ENCODE results near the gene MANF.

MANF gene

GRCh38 chr3:51384726-51385473 is at the start of gene MANF:
TSS of gene MANF (plus strand) at chr3:51385291. CDS start at chr3:51385343, 52 bp downstream.
- peak; percentile 99 for DNase-seq (ENCODE audit: extremely low read depth, insufficient read length)

GRCh38 chr3:51336261-51336660 is 48.8 kb upstream of the MANF start:
- H3K36me3 ChIP-seq (ENCODE audit: control insufficient read depth, insufficient read depth, low read length) = no peaks in the 10 kb centered on the region
- H3K4me3 ChIP-seq (replicated peaks; ENCODE audit: low read depth, low read length) = no peak overlapping the region
- H3K27me3 ChIP-seq (replicated peaks; ENCODE audit: control insufficient read depth, insufficient read depth, low read length) = no peaks in the 10 kb centered on the region; the same call in 1 of the 2 replicates
- DNase-seq (ENCODE audit: extremely low read depth, insufficient read length) = no peak
- TF ChIP-seq CTCF (IDR thresholded peaks at IDR 0.05; ENCODE audit: insufficient read depth, low read length, poor library complexity, severe bottlenecking) = no peak

More at GRCh38 chr3:51384726-51385473, at the start of gene MANF:
- H3K27me3 ChIP-seq (replicated peaks; ENCODE audit: control insufficient read depth, insufficient read depth, low read length) = no peaks in the 10 kb centered on the region
- TF ChIP-seq CTCF (IDR thresholded peaks at IDR 0.05; ENCODE audit: insufficient read depth, low read length, poor library complexity, severe bottlenecking) = no peak
- peak within 1 kb of the TSS; percentile 90 for H3K4me3 ChIP-seq (replicated peaks; ENCODE audit: low read depth, low read length)
- peaks cover 18% of the 10 kb centered on the region for H3K36me3 ChIP-seq (ENCODE audit: control insufficient read depth, insufficient read depth, low read length)

GRCh38 chr3:51337666-51338065 is 47.4 kb upstream of the MANF start:
- no peak for DNase-seq (ENCODE audit: extremely low read depth, insufficient read length)
- H3K27me3 ChIP-seq (replicated peaks; ENCODE audit: control insufficient read depth, insufficient read depth, low read length) = no peaks in the 10 kb centered on the region; the same call in 1 of the 2 replicates
- TF ChIP-seq CTCF (IDR thresholded peaks at IDR 0.05; ENCODE audit: insufficient read depth, low read length, poor library complexity, severe bottlenecking) = no peak

GRCh38 chr3:51338632-51339031 is 46.5 kb upstream of the MANF start:
- no peak for TF ChIP-seq CTCF (IDR thresholded peaks at IDR 0.05; ENCODE audit: insufficient read depth, low read length, poor library complexity, severe bottlenecking)
- H3K4me3 ChIP-seq (replicated peaks; ENCODE audit: low read depth, low read length) = no peak overlapping the region
- no peaks in the 10 kb centered on the region; the same call in 1 of the 2 replicates for H3K27me3 ChIP-seq (replicated peaks; ENCODE audit: control insufficient read depth, insufficient read depth, low read length)
- no peaks in the 10 kb centered on the region for H3K36me3 ChIP-seq (ENCODE audit: control insufficient read depth, insufficient read depth, low read length)
- no peak for DNase-seq (ENCODE audit: extremely low read depth, insufficient read length)

More at GRCh38 chr3:51337666-51338065, 47.4 kb upstream of the MANF start:
- Histone ChIP-seq H3K36me3 (ENCODE audit: control insufficient read depth, insufficient read depth, low read length) (no peaks in the 10 kb centered on the region), H3K4me3 (replicated peaks; ENCODE audit: low read depth, low read length) (no peak overlapping the region)

GRCh38 chr3:51340013-51340829 is 44.9 kb upstream of the MANF start:
- H3K27me3 ChIP-seq (replicated peaks; ENCODE audit: control insufficient read depth, insufficient read depth, low read length) = no peaks in the 10 kb centered on the region; the same call in 1 of the 2 replicates
- no peak overlapping the region for H3K4me3 ChIP-seq (replicated peaks; ENCODE audit: low read depth, low read length)
- H3K36me3 ChIP-seq (ENCODE audit: control insufficient read depth, insufficient read depth, low read length) = no peaks in the 10 kb centered on the region
- DNase-seq (ENCODE audit: extremely low read depth, insufficient read length) = no peak
- TF ChIP-seq CTCF (IDR thresholded peaks at IDR 0.05; ENCODE audit: insufficient read depth, low read length, poor library complexity, severe bottlenecking) = no peak

Measured in GM06990 (cell line).